Spinal cord (tissue), 10 donors: ENCODE data around the gene RNF167. TPM values are rescaled to one million over a fixed set of nuclear protein-coding genes. Genes with fewer than 3 reads are reported as not detected.

Source experiments
- DNase-seq, 6 donors: peaks; one replicate each; pipeline versions ENCODE4 v3.0.0 to v3.0.0-alpha.2; 2013 to 2015; ENCODE audit warnings: low spot score in 6 of 6, low read depth in 4 of 6
- H3K27ac ChIP-seq: one replicate; pipeline ENCODE4 v1.5.1; 2013; ENCODE audit warnings: low read depth, low read length, control low read depth
- H3K27me3 ChIP-seq: one replicate; pipeline ENCODE4 v1.6.1; 2013; ENCODE audit warnings: low read length; ENCODE audit not compliant: control insufficient read depth, insufficient read depth
- H3K36me3 ChIP-seq: one replicate; pipeline ENCODE4 v1.6.1; 2013; ENCODE audit warnings: low read length; ENCODE audit not compliant: control insufficient read depth, insufficient read depth
- H3K4me1 ChIP-seq: one replicate; pipeline ENCODE4 v1.6.1; 2013; ENCODE audit warnings: low read length; ENCODE audit not compliant: control insufficient read depth, insufficient read depth
- H3K4me3 ChIP-seq: one replicate; pipeline ENCODE4 v1.5.1; 2013; ENCODE audit warnings: low read depth, low read length, control low read depth
- H3K9me3 ChIP-seq: one replicate; pipeline ENCODE4 v1.6.1; 2013; ENCODE audit warnings: low read length; ENCODE audit not compliant: control insufficient read depth, insufficient read depth
- WGBS: methylation state at CpG from one replicate; pipeline ENCODE4 v1.1.5; 2013; ENCODE audit warnings: missing lambda C conversion rate; ENCODE audit not compliant: insufficient coverage; 5-methylcytosine and 5-hydroxymethylcytosine counted together
- long read RNA-seq, 4 donors: transcript quantifications; one replicate each; lab custom pipeline, GENCODE V29; 2026
- polyA plus RNA-seq, 2 donors: library from polyadenylated mRNA; unstranded; fragments of 120-200 nt; gene quantifications; one replicate each; pipeline ENCODE4 v1.2.1, GENCODE V29; 2013; ENCODE audit not compliant: insufficient read length in 2 of 2
- total RNA-seq, 2 donors: library from RNA; depleted of rRNA in 1 of 2; stranded (reverse); fragments of 120-200 nt in 1 of 2; fragments of >200 nt in 1 of 2; gene quantifications; one replicate each; pipeline versions ENCODE4 v1.2.3 to v1.2.4, GENCODE V29; 2013 to 2014
- donor health status: healthy.

RNF167 gene
- 10 to 100 TPM; 23.5 to 72.5 TPM for total RNA-seq
- polyA plus RNA-seq: 100 to 1,000 TPM; 113 to 133 TPM
- long read RNA-seq, donor 1, transcript RNF167-201 (10 exons, 1,915 nt): minor isoform, 7 of 54 reads
- long read RNA-seq, donor 1, transcript RNF167-211 (9 exons, 1,757 nt): major isoform, 15 of 54 reads
- long read RNA-seq, donor 1, partial matches to known transcripts: 27 of 54 reads
- long read RNA-seq, donor 1, other reads (novel, unspliced or antisense): 0 of 54 reads
- long read RNA-seq, donor 2, partial matches to known transcripts: 10 of 18 reads
- long read RNA-seq, donor 2, other reads (novel, unspliced or antisense): 0 of 18 reads
- long read RNA-seq, donor 3, partial matches to known transcripts: 8 of 13 reads
- long read RNA-seq, donor 3, other reads (novel, unspliced or antisense): 0 of 13 reads
- long read RNA-seq, donor 4, transcript RNF167-211 (9 exons, 1,757 nt): major isoform, 17 of 2,754 reads
- long read RNA-seq, donor 4, transcript RNF167-201 (10 exons, 1,915 nt): minor isoform, 5 of 2,754 reads
- long read RNA-seq, donor 4, partial matches to known transcripts: 2,672 of 2,754 reads
- long read RNA-seq, donor 4, other reads (novel, unspliced or antisense): 48 of 2,754 reads

DNA sequence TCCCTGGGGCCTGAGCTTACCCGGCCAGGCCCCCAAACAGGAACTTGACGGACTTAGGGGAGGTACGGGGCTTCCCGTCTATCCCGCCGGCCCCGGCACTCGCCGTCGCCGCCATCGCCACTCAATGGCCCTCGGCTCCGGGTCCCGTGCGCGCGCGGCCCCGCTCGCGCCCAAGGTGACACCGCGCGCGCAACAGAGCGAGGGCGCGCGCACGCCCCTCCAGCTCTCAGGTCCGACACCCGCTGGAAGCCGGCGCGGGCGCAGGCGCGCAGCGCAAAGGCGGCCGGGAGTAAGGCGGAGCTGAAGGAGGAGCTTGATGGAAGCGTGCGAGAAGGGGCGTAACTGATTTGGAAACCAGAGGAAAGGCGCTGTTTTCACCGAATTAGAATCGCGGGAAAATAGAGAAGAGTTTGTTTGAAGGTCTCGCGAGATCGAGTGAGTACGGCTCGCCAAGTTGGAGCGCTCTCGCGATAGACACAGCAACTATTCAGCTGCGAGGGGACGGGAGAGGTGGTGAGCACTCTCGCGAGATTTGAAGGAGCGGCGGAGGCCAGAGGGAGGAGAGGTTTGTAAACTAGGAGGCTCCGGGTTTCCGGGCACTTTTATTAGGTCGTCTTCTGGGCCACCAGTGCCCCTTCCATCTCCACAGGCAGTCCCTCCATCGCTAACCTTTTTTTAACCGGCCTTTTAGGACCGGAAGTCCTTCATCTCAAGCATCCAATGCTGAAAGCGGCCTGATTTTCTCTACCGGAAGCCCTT, at the start of gene RNF167, which contains the start of gene SLC25A11:
TSS of gene RNF167 (plus strand) at position 473 of the 759 bp plus-strand sequence. CDS start 642 bp downstream, outside the sequence.
TSS of gene SLC25A11 (minus strand) at position 251 of the 759 bp plus-strand sequence. CDS start at position 115, 136 bp downstream.
- Histone ChIP-seq H3K36me3 (peaks cover 72% of the 10 kb centered on the region), H3K4me1 (peaks cover 30% of the 10 kb centered on the region), H3K9me3 (no peaks in the 10 kb centered on the region), H3K4me3 (peak within 1 kb of the TSS; percentile 93), H3K27ac (peak within 1 kb of the TSS; percentile 96), H3K27me3 (no peaks in the 10 kb centered on the region)
- DNase-seq: peak; percentile 97 to 100 (median 99)
- under 1% methylated on average over 71 of the region's 72 CpGs for WGBS

DNA sequence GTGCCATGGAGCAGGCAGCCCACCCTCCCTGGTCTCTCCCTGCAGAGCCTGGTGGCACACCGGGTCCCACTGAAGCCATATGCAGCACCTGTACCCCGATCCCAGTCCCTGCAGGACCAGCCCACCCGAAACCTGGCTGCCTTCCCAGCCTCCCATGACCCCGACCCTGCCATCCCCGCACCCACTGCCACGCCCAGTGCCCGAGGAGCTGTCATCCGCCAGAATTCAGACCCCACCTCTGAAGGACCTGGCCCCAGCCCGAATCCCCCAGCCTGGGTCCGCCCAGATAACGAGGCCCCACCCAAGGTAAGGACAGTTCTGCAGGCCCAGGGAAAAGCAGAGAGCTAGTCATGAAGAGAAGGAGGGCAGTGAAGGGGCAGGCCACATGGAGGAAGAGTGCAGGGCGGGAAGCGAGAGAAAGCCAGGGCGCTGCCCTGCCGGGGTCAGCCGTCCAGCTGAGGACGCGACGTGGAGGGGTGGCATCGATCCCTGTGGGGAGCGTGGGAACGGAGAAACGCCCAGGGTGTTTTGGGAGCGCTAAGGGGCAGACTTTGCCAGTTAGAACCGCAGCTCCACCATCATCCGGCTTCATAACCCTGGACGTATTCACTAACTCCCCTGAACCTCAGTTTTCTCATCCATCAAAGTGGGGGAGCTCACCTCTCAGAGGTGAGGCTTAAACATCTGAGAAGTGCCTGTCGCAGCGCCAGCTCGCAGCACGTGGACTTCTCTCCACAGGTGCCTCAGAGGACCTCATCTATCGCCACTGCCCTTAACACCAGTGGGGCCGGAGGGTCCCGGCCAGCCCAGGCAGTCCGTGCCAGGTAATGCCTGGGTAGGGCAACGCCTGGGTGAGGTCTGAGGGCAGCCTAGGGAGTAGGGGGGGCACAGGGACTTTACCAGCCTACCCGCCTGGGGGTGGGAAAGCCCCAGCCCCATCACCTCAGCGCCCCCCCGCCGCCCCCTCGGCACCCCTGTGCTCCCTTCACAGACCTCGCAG, 48.4 kb upstream of the RNF167 start:
- Histone ChIP-seq H3K4me1 (peaks cover 4% of the 10 kb centered on the region), H3K27ac (no peak overlapping the region), H3K9me3 (no peaks in the 10 kb centered on the region), H3K36me3 (peaks cover 95% of the 10 kb centered on the region), H3K4me3 (no peak overlapping the region), H3K27me3 (no peaks in the 10 kb centered on the region)
- no peak for DNase-seq
- WGBS: 96% methylated on average over 42 of the region's 42 CpGs

DNA sequence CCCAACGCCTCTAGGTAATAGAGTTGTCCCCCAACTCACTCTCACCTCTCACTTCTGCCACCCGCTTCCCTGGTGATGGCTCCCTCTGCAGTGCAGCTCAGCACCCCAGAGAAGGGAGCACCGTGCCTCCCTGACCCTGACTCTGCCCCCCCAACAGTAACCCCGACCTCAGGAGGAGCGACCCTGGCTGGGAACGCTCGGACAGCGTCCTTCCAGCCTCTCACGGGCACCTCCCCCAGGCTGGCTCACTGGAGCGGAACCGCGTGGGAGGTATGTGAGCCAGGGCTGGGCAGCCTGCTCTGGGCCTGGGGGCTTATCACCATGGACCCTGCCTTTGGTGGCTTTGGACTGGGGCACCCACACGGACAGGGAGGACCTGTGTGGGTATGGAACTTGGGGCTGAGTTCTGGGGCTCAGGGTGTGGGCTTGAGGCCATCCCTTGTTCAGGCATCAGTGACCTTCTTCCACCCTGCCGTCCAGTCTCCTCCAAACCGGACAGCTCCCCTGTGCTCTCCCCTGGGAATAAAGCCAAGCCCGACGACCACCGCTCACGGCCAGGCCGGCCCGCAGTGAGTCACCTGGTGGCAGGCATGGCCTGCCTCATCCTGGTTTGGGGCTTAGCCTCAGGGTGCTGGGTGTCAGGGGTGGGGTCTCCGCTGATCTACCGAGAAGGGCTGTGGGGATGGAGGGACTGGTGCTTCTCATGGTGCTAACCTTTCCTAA, 47.4 kb upstream of the RNF167 start:
- no peak overlapping the region for H3K27ac ChIP-seq
- no peaks in the 10 kb centered on the region for H3K9me3 ChIP-seq
- no peaks in the 10 kb centered on the region for H3K4me1 ChIP-seq
- WGBS: 87% methylated on average over 13 of the region's 23 CpGs
- no peak for DNase-seq
- H3K27me3 ChIP-seq: no peaks in the 10 kb centered on the region
- H3K4me3 ChIP-seq: no peak overlapping the region
- H3K36me3 ChIP-seq: peaks cover 95% of the 10 kb centered on the region

DNA sequence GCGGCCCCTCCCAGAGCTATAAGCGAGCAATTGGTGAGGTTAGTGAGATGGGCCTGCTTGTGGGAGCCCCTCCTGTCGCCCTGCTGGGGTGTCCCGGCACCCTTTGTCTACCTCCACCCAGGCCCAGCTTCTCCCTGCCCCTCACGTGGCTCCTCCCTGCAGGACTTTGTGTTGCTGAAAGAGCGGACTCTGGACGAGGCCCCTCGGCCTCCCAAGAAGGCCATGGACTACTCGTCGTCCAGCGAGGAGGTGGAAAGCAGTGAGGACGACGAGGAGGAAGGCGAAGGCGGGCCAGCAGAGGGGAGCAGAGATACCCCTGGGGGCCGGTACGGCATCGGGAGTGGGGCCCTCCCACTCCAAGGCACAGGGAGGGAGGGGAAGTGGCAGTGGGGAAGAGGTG, 46.8 kb upstream of the RNF167 start:
- no peak for DNase-seq
- H3K27me3 ChIP-seq: peaks cover 1% of the 10 kb centered on the region
- H3K27ac ChIP-seq: no peak overlapping the region
- H3K4me3 ChIP-seq: no peak overlapping the region
- peaks cover 2% of the 10 kb centered on the region for H3K4me1 ChIP-seq
- WGBS: 81% methylated on average over 16 of the region's 18 CpGs
- H3K36me3 ChIP-seq: peaks cover 94% of the 10 kb centered on the region
- H3K9me3 ChIP-seq: no peaks in the 10 kb centered on the region

DNA sequence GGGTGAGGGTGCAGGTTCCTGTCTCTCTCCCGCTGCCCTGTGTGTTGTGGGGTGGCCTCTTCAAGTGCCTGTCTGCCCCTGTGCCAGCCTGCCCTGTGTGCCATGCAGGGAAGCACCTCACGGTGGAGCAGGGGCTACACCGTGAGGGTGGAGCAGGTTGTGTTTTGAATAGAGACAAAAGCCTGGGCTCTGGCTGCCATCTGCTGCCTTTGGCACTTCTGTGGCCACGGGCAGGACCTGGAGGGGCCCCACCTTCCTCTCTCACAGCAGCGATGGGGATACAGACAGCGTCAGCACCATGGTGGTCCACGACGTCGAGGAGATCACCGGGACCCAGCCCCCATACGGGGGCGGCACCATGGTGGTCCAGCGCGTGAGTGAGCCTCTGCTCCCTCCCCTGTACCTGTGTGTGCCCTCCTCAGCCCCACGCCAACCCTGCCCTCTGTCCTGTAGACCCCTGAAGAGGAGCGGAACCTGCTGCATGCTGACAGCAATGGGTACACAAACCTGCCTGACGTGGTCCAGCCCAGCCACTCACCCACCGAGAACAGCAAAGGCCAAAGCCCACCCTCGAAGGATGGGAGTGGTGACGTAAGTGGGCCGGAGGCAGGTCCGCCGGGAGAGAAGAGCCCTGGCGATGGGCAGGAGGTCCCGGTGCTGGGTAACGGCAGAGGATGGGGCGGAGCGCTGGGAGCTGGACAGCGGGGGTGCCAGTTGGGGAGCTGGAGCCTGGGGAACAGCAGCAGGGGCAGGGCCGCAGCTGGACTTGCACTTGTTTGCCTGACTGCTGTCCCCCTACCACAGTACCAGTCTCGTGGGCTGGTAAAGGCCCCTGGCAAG, 46.1 kb upstream of the RNF167 start:
- H3K27me3 ChIP-seq: peaks cover 8% of the 10 kb centered on the region
- H3K36me3 ChIP-seq: peaks cover 99% of the 10 kb centered on the region
- DNase-seq: no peak
- no peaks in the 10 kb centered on the region for H3K9me3 ChIP-seq
- peaks cover 8% of the 10 kb centered on the region for H3K4me1 ChIP-seq
- H3K4me3 ChIP-seq: no peak overlapping the region
- no peak overlapping the region for H3K27ac ChIP-seq
- WGBS: 86% methylated on average over 28 of the region's 31 CpGs

DNA sequence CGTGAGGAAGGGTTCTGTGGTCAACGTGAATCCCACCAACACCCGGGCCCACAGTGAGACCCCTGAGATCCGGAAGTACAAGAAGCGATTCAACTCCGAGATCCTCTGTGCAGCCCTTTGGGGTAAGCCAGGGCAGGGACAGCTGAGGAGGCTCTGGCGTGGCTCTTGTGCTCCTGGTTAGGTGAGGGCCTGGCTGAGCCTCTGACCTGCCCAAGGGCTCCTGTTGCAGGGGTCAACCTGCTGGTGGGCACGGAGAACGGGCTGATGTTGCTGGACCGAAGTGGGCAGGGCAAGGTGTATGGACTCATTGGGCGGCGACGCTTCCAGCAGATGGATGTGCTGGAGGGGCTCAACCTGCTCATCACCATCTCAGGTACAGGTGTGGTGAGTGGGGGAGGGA, 44.9 kb upstream of the RNF167 start:
- H3K36me3 ChIP-seq: peaks cover 93% of the 10 kb centered on the region
- DNase-seq: no peak
- H3K27me3 ChIP-seq: peaks cover 19% of the 10 kb centered on the region
- H3K27ac ChIP-seq: no peak overlapping the region
- H3K4me1 ChIP-seq: peaks cover 20% of the 10 kb centered on the region
- no peaks in the 10 kb centered on the region for H3K9me3 ChIP-seq
- H3K4me3 ChIP-seq: no peak overlapping the region
- 92% methylated on average over 13 of the region's 13 CpGs for WGBS

DNA sequence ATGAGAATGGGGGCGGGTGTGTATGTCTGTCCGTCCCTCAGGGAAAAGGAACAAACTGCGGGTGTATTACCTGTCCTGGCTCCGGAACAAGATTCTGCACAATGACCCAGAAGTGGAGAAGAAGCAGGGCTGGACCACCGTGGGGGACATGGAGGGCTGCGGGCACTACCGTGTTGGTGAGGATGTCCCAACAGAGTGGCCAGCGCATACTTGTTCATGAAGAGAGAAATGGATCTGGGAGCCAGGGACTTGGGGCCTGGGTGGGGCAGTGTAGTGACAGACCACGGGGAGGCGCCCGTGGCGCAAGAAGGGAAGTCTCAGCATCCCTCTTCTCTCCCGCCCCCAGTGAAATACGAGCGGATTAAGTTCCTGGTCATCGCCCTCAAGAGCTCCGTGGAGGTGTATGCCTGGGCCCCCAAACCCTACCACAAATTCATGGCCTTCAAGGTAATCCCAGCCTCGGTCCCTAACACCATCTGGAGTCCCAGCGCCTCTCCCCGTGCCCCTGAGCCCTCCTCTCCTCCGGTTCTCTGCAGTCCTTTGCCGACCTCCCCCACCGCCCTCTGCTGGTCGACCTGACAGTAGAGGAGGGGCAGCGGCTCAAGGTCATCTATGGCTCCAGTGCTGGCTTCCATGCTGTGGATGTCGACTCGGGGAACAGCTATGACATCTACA, 44.3 kb upstream of the RNF167 start:
- Histone ChIP-seq H3K36me3 (peaks cover 90% of the 10 kb centered on the region), H3K4me1 (peaks cover 26% of the 10 kb centered on the region), H3K27me3 (peaks cover 26% of the 10 kb centered on the region), H3K4me3 (no peak overlapping the region), H3K9me3 (no peaks in the 10 kb centered on the region), H3K27ac (no peak overlapping the region)
- WGBS: 66% methylated on average over 23 of the region's 27 CpGs
- no peak for DNase-seq
